Lung (tissue), 12 donors: ENCODE data around the gene FRY. TPM values are rescaled to one million over a fixed set of nuclear protein-coding genes. Genes with fewer than 3 reads are reported as not detected.
"Not testable (repeated sequence)": the region's sequence is repeated elsewhere in the genome, so short reads cannot be mapped to it uniquely, and the experiment has no call there.

ENCODE experiments used
- ATAC-seq: fragments of 200-7000 bp; cut with Tn5 transposase; one replicate; pipeline ENCODE4 v1.9.1; 2020; ENCODE audit warnings: moderate number of reproducible peaks; ENCODE audit not compliant: insufficient read depth, low FRiP score
- DNase-seq, 3 donors: peaks; one replicate each; pipeline ENCODE4 v3.0.0-alpha.2; 2013 to 2017
- H3K27ac ChIP-seq, 2 donors: one replicate each; pipeline ENCODE4 v1.5.1; 2013; ENCODE audit warnings: mild to moderate bottlenecking in 2 of 2, moderate library complexity in 2 of 2, control low read depth in 1 of 2, inconsistent platforms in 1 of 2, low read depth in 1 of 2, low read length in 1 of 2
- H3K27me3 ChIP-seq, 3 donors: one replicate each; pipeline ENCODE4 v1.5.1; 2013; ENCODE audit warnings: low read length in 2 of 3; ENCODE audit not compliant: control insufficient read depth in 3 of 3, insufficient read depth in 3 of 3
- H3K36me3 ChIP-seq, 4 donors: one replicate each; pipeline ENCODE4 v1.5.1; 2013; ENCODE audit warnings: low read length in 4 of 4, mild to moderate bottlenecking in 1 of 4, moderate library complexity in 1 of 4; ENCODE audit not compliant: control insufficient read depth in 4 of 4, insufficient read depth in 4 of 4
- H3K4me1 ChIP-seq, 5 donors: one replicate each; pipeline ENCODE4 v1.5.1; 2013; ENCODE audit warnings: low read length in 5 of 5, mild to moderate bottlenecking in 2 of 5, moderate library complexity in 1 of 5; ENCODE audit not compliant: control insufficient read depth in 5 of 5, insufficient read depth in 5 of 5
- H3K4me3 ChIP-seq: one replicate; pipeline ENCODE4 v1.5.1; 2013; ENCODE audit warnings: mild to moderate bottlenecking, control low read depth, moderate library complexity
- H3K9ac ChIP-seq, 2 donors: one replicate each; pipeline ENCODE4 v1.5.1; 2013; ENCODE audit warnings: low read length in 2 of 2, control low read depth in 1 of 2; ENCODE audit not compliant: insufficient read depth in 1 of 2
- H3K9me3 ChIP-seq, 4 donors: one replicate each; pipeline ENCODE4 v1.5.1; 2013; ENCODE audit warnings: low read length in 3 of 4, mild to moderate bottlenecking in 1 of 4, moderate library complexity in 1 of 4; ENCODE audit not compliant: control insufficient read depth in 4 of 4, insufficient read depth in 3 of 4
- CTCF ChIP-seq: IDR thresholded peaks from 2 replicates; pipeline ENCODE4 v1.5.1; 2012; ENCODE audit warnings: mild to moderate bottlenecking; ENCODE audit errors: control extremely low read depth, extremely low read depth
- WGBS, 2 donors: extraction: QIAGEN DNeasy Blood & Tissue Kit; methylation state at CpG; one replicate each; pipeline ENCODE4 v1.1.7; 2013; 5-methylcytosine and 5-hydroxymethylcytosine counted together
- polyA plus RNA-seq, 2 donors: library from polyadenylated mRNA; stranded (reverse); fragments of 200-250 nt; gene quantifications; one replicate each; pipeline ENCODE4 v1.2.1, GENCODE V29; 2013
- total RNA-seq, 2 donors: library from RNA; depleted of rRNA in 1 of 2; stranded (reverse); fragments of >200 nt in 1 of 2; gene quantifications; one replicate each; pipeline ENCODE4 v1.2.1, GENCODE V29; 2014 to 2021
- donor health status: control.
- donor health status: control.
- donor health status: Bipolar disorder and iron deficiency.
- donor health status: healthy.
- donor health status: DM: yes; HTN: yes; CAD: no.

The FRY gene
- total and polyA plus RNA-seq, 4 donors = 7.4 to 79.6 (median 43.9) TPM

- WGBS, 2 donors = 66 to 71% methylated on average over 5 of the region's 5 CpGs
- H3K27me3 ChIP-seq = no peaks in the 10 kb centered on the region
- ATAC-seq = no peak
- no peak overlapping the region for H3K27ac ChIP-seq
- no peak overlapping the region for H3K4me3 ChIP-seq
- H3K36me3 ChIP-seq = no peaks in the 10 kb centered on the region
- no peak for TF ChIP-seq CTCF
- no peak for DNase-seq
- peaks cover 0 to 4% (median 0%) of the 10 kb centered on the region in 5 donors for H3K4me1 ChIP-seq
- H3K9me3 ChIP-seq = no peaks in the 10 kb centered on the region
- no peak overlapping the region for H3K9ac ChIP-seq
These were observed 44.7 kb upstream of the FRY start for GRCh38 chr13:31986676-31987470.

- Histone ChIP-seq H3K27me3 (no peaks in the 10 kb centered on the region), H3K27ac (no peak overlapping the region), H3K9me3 (no peaks in the 10 kb centered on the region), H3K4me3 (no peak overlapping the region), H3K36me3 (no peaks in the 10 kb centered on the region), H3K4me1 (no peaks in the 10 kb centered on the region), H3K9ac (no peak overlapping the region)
- whole genome bisulfite sequencing, 2 donors = 64 to 78% methylated on average over 2 of the region's 2 CpGs
- no peak for TF ChIP-seq CTCF
- no peak for ATAC-seq
- DNase-seq = no peak
These were observed 43.9 kb upstream of the FRY start for GRCh38 chr13:31987535-31988170.

- H3K4me1 ChIP-seq, H3K27me3 ChIP-seq, H3K4me3 ChIP-seq, H3K9me3 ChIP-seq, H3K9ac ChIP-seq, DNase-seq, H3K27ac ChIP-seq, ATAC-seq, H3K36me3 ChIP-seq: not testable (repeated sequence)
- 97 to 98% methylated on average over 6 of the region's 6 CpGs for WGBS, 2 donors
These were observed 37.2 kb upstream of the FRY start for GRCh38 chr13:31994367-31994766.

GRCh38 chr13:31996601-31997000 is 35.0 kb upstream of the FRY start:
- no peak overlapping the region for H3K9ac ChIP-seq
- no peak for ATAC-seq
- DNase-seq = no peak
- WGBS, 2 donors = 75 to 98% methylated on average over 2 of the region's 2 CpGs
- no peak overlapping the region for H3K4me3 ChIP-seq
- no peaks in the 10 kb centered on the region for H3K27me3 ChIP-seq
- no peak overlapping the region for H3K27ac ChIP-seq
- H3K9me3 ChIP-seq = no peaks in the 10 kb centered on the region
- H3K36me3 ChIP-seq = no peaks in the 10 kb centered on the region
- peaks cover 0 to 5% (median 0%) of the 10 kb centered on the region in 5 donors for H3K4me1 ChIP-seq
- TF ChIP-seq CTCF = no peak
